Hepatocyte (in vitro differentiated cells): ENCODE results near the gene EVX2. TPM values are rescaled to one million over a fixed set of nuclear protein-coding genes. Genes with fewer than 3 reads are reported as not detected.

Experiments used
- DNase-seq: peaks from one replicate; pipeline ENCODE4 v3.0.0-alpha.2; 2016; ENCODE audit warnings: low spot score
- H2AFZ ChIP-seq: fragments of 200-600 bp; sonication (generic); 2 replicates; pipeline ENCODE4 v1.6.0; 2016; ENCODE audit warnings: antibody characterized with exemption, mild to moderate bottlenecking
- H3K27ac ChIP-seq: fragments of 200-600 bp; sonication (generic); 2 replicates; pipeline ENCODE4 v1.5.1; 2016; ENCODE audit warnings: mild to moderate bottlenecking
- H3K27me3 ChIP-seq: fragments of 200-600 bp; sonication (generic); 2 replicates; pipeline ENCODE4 v1.6.1; 2016
- H3K36me3 ChIP-seq: fragments of 200-600 bp; sonication (generic); replicated peaks from 2 replicates; pipeline ENCODE4 v1.5.1; 2016; ENCODE audit warnings: low read depth; ENCODE audit not compliant: insufficient read depth
- H3K4me1 ChIP-seq: fragments of 200-600 bp; sonication (generic); 2 replicates; pipeline ENCODE4 v1.5.1; 2016; ENCODE audit warnings: mild to moderate bottlenecking, moderate library complexity; ENCODE audit not compliant: insufficient read depth
- H3K4me2 ChIP-seq: fragments of 200-600 bp; sonication (generic); 2 replicates; pipeline ENCODE4 v1.6.0; 2016
- H3K4me3 ChIP-seq: fragments of 200-600 bp; sonication (generic); 2 replicates; pipeline ENCODE4 v1.5.1; 2016; ENCODE audit warnings: mild to moderate bottlenecking
- H3K79me2 ChIP-seq: fragments of 200-600 bp; sonication (generic); 2 replicates; pipeline ENCODE4 v1.6.0; 2017; ENCODE audit warnings: mild to moderate bottlenecking
- H3K9me2 ChIP-seq: fragments of 200-600 bp; sonication (generic); replicated peaks from 2 replicates; pipeline ENCODE4 v1.6.0; 2017; ENCODE audit warnings: mild to moderate bottlenecking; ENCODE audit not compliant: insufficient read depth
- H3K9me3 ChIP-seq: fragments of 200-600 bp; sonication (generic); 2 replicates; pipeline ENCODE4 v1.5.1; 2016; ENCODE audit warnings: low read depth, mild to moderate bottlenecking
- H4K20me1 ChIP-seq: fragments of 200-600 bp; sonication (generic); 2 replicates; pipeline ENCODE4 v1.6.0; 2016; ENCODE audit warnings: mild to moderate bottlenecking; ENCODE audit not compliant: insufficient read depth, poor library complexity, severe bottlenecking
- EZH2 ChIP-seq: fragments of 200-600 bp; sonication (generic); IDR thresholded peaks from 2 replicates; pipeline ENCODE4 v1.6.1; 2016; ENCODE audit warnings: antibody characterized with exemption, mild to moderate bottlenecking, borderline replicate concordance
- EZH2phosphoT487 ChIP-seq: fragments of 200-600 bp; sonication (generic); IDR thresholded peaks from one replicate; pipeline ENCODE4 v1.6.1; 2018; ENCODE audit warnings: antibody characterized with exemption, mild to moderate bottlenecking, low read depth, moderate library complexity; ENCODE audit not compliant: unreplicated experiment, severe bottlenecking
- WGBS: methylation state at CpG from one replicate; pipeline ENCODE4 v1.1.6; 2016; ENCODE audit warnings: low lambda C conversion rate; ENCODE audit errors: missing lambda C conversion rate; 5-methylcytosine and 5-hydroxymethylcytosine counted together
- polyA plus RNA-seq: library from polyadenylated mRNA; unstranded; fragments of >200 nt; fragmentation: Nextera tagmentation; extraction: Ambion mirVana; gene quantifications from 2 replicates; pipeline ENCODE4 v1.2.1, GENCODE V29; 2016
- total RNA-seq: library from RNA; depleted of rRNA; stranded (reverse); fragments of >200 nt; gene quantifications from 2 replicates; pipeline ENCODE4 v1.2.3, GENCODE V29; 2014
- TF ChIP-seq, protein P1 (sequence below): fragments of 200-600 bp; sonication (generic); IDR thresholded peaks from 2 replicates; pipeline ENCODE4 v1.5.1; 2016; ENCODE audit warnings: antibody characterized with exemption, mild to moderate bottlenecking; ENCODE audit not compliant: poor library complexity

EVX2 gene
- total and polyA plus RNA-seq, 2 experiments from 2014 or later: 1.7 to 3.5 TPM

DNA sequence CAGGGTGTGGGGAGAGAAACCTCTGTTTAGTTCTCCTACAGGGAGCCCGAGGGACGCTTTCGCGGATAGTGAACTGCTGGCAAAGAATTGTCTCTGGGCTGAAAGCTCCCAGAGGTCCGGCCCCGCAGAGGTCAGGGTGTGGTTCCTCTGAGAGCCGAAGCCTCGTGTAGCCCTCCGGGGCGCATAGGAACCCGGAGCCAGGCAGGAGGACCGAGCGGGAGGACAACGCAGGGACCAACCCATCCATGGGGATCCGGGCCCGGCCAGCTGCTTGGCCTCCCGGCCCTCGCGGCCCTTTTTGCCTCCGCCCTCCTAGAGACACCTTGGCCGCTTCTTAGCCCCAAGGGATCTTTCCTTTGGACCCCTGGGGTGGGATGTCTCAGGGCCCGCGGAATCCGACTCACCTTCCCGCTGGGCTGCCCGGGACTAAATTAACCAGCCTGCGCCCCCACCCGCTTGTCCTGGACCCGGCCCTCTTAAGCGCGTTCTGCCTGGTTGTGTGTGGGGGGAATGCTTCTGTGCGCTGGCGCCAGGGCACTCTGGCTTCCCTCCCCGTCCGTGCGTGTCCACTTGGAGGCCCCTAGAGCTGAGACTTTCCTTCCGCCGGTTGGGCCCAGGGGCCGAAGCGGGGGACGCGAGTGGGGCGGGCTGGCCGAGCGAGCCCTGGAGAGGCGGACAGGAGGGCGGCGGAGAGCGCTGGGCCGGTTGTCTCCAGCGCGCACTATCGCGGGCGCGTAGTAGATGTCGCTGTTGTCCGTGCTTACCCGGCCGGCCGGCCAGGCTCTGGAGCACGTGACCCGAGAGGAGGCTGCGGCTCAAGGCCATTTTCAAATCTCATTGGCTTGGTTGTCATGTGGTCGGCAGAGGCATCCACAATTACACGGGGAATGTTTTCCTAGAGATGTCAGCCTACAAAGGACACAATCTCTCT, 32.4 kb upstream of the EVX2 start, which contains the start of gene HOXD10:
HOXD10 (plus strand) TSS at position 896 of the 931 bp plus-strand sequence. CDS start 56 bp downstream, outside the sequence.
- H3K9me2 ChIP-seq: no peaks in the 10 kb centered on the region
- peak within 1 kb of the TSS; percentile 60 for H3K4me2 ChIP-seq
- no peaks in the 10 kb centered on the region for H3K4me1 ChIP-seq
- H3K27me3 ChIP-seq: peaks cover 99% of the 10 kb centered on the region
- H3K4me3 ChIP-seq: no peak within 1 kb of the TSS
- H3K79me2 ChIP-seq: peaks cover 55% of the 10 kb centered on the region
- H3K27ac ChIP-seq: no peak within 1 kb of the TSS
- WGBS: 27% methylated on average over 64 of the region's 66 CpGs
- H4K20me1 ChIP-seq: peaks cover 78% of the 10 kb centered on the region
- TF ChIP-seq EZH2phosphoT487 (no peak), EZH2 (peak; percentile 22)
- peaks cover 3% of the 10 kb centered on the region for H3K9me3 ChIP-seq
- no peak within 1 kb of the TSS for H2AFZ ChIP-seq
- DNase-seq: no peak
- no peaks in the 10 kb centered on the region for H3K36me3 ChIP-seq

DNA sequence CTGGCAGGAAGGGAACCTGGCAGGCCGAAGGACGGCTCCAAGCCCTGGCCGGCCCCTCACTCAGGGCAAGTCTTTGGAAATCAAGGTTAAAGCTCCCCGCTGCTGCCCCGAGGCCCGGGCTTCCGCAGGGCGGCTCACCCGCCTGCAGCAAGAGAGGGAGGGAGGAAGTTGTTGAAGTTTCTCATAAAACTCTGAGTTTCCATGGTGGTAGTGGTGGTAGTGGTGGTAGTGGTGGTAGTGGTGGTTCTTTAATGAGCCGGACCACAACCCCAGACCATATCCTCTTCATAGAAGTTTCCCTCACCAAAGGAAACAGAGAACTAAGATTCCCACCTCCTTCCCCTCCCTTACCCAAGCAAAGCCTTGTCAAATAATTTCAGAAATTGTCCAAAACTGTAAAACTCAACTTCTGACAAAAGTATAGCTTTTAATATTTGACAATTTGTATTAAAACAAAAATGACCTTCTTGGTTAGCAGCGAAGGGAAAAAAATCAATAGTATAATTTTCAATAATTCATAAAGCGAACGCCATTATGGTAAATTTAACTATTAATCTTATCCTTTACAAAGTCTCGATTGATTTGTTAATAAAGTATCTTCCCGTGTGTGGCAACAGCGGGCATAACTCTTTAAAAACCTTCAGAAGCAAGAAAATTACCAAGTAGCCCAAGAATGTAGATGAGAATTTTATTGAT, 31.3 kb upstream of the EVX2 start:
- Histone ChIP-seq H3K9me3 (peaks cover 3% of the 10 kb centered on the region), H3K27ac (no peak overlapping the region), H2AFZ (no peak overlapping the region), H3K79me2 (peaks cover 59% of the 10 kb centered on the region), H4K20me1 (peaks cover 67% of the 10 kb centered on the region), H3K4me3 (no peak overlapping the region), H3K4me1 (no peaks in the 10 kb centered on the region), H3K9me2 (no peaks in the 10 kb centered on the region), H3K27me3 (peaks cover 99% of the 10 kb centered on the region), H3K4me2 (peak overlapping the region; percentile 73), H3K36me3 (no peaks in the 10 kb centered on the region)
- TF ChIP-seq EZH2: peak; percentile 51
- TF ChIP-seq, protein P1, sequence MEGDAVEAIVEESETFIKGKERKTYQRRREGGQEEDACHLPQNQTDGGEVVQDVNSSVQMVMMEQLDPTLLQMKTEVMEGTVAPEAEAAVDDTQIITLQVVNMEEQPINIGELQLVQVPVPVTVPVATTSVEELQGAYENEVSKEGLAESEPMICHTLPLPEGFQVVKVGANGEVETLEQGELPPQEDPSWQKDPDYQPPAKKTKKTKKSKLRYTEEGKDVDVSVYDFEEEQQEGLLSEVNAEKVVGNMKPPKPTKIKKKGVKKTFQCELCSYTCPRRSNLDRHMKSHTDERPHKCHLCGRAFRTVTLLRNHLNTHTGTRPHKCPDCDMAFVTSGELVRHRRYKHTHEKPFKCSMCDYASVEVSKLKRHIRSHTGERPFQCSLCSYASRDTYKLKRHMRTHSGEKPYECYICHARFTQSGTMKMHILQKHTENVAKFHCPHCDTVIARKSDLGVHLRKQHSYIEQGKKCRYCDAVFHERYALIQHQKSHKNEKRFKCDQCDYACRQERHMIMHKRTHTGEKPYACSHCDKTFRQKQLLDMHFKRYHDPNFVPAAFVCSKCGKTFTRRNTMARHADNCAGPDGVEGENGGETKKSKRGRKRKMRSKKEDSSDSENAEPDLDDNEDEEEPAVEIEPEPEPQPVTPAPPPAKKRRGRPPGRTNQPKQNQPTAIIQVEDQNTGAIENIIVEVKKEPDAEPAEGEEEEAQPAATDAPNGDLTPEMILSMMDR: no peak
- TF ChIP-seq EZH2phosphoT487: peak; percentile 79
- WGBS: 59% methylated on average over 16 of the region's 16 CpGs
- no peak for DNase-seq

DNA sequence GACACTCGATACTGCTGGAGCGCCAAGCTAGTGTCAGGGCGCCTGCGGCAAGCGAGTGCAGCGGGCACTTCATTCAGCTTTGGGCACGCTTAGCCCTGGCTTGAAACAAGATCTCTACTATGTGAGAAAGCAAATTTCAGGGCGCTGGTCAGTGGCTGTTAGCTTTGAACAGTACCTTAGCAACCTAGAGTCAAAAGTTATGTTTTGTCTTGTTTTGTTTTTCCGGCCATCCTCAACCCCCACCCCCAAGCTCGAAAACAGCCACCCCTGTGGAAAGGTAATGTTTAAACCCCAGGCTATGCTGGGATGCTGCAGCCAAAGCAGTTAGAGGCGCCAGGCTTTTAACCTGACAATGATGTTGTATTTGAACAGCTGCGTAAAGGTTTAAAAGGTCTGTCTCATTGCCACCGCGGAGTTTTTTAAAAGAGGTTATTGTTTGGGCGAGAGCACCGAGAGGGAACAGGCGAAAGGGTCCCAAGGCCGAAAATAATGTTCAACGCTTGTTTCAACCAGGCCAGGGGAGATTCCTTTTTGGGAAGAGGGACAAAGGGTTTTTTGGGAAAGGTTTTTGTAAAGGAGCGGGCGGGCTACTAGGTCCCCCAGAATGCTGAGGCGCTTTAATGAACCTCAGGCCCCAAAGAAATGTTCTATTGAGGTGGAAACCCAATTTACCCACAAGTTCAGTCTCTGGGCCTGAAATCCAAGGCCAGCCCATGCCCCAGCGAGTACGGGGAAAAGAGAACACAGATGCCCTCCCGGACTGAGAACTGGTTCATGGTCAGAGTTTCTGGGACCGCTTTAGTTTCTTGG, 30.6 kb upstream of the EVX2 start:
- Histone ChIP-seq H3K4me3 (no peak overlapping the region), H3K4me2 (peak overlapping the region; percentile 73), H3K4me1 (no peaks in the 10 kb centered on the region), H3K9me2 (no peaks in the 10 kb centered on the region), H3K9me3 (peaks cover 3% of the 10 kb centered on the region), H3K27me3 (peaks cover 99% of the 10 kb centered on the region), H2AFZ (no peak overlapping the region), H3K36me3 (no peaks in the 10 kb centered on the region), H3K79me2 (peaks cover 66% of the 10 kb centered on the region), H3K27ac (no peak overlapping the region), H4K20me1 (peaks cover 71% of the 10 kb centered on the region)
- TF ChIP-seq EZH2phosphoT487 (no peak), EZH2 (no peak)
- TF ChIP-seq, protein P1: no peak
- WGBS: 36% methylated on average over 26 of the region's 26 CpGs
- DNase-seq: no peak
